Measurements from ENCODE around the gene ADGRV1.
"Not testable (repeated sequence)": the region's sequence is repeated elsewhere in the genome, so short reads cannot be mapped to it uniquely, and the experiment has no call there.

ADGRV1 gene

GRCh38 chr5:90549729-90550275, 8.8 kb upstream of the ADGRV1 start:
- DNase-seq (ENCODE audit: low read depth in 2 of 2): no peak

- DNase-seq (ENCODE audit: low read depth in 2 of 2): no peak
These were observed 7.6 kb upstream of the ADGRV1 start for GRCh38 chr5:90550963-90551362.

- DNase-seq (ENCODE audit: low read depth in 2 of 2): no peak
These were observed 7.2 kb upstream of the ADGRV1 start for GRCh38 chr5:90551376-90551775.

- DNase-seq (ENCODE audit: low read depth in 2 of 2): no peak
These were observed 4.9 kb upstream of the ADGRV1 start for GRCh38 chr5:90553711-90554110.

GRCh38 chr5:90554358-90555006, 4.1 kb upstream of the ADGRV1 start:
- no peak for DNase-seq (ENCODE audit: low read depth in 2 of 2)

GRCh38 chr5:90555666-90556065, 2.9 kb upstream of the ADGRV1 start:
- DNase-seq (ENCODE audit: low read depth in 2 of 2): no peak

- no peak for DNase-seq (ENCODE audit: low read depth in 2 of 2)
These were observed 1.2 kb upstream of the ADGRV1 start for GRCh38 chr5:90557391-90557790.

- DNase-seq (ENCODE audit: low read depth in 2 of 2): no peak
These were observed 726 bp upstream of the ADGRV1 start for GRCh38 chr5:90557871-90558270.

- DNase-seq (ENCODE audit: low read depth in 2 of 2): no peak
These were observed 2.2 kb downstream of the ADGRV1 start for GRCh38 chr5:90560771-90561170.

- no peak for DNase-seq (ENCODE audit: low read depth in 2 of 2)
These were observed 3.2 kb downstream of the ADGRV1 start for GRCh38 chr5:90561766-90562165.

GRCh38 chr5:90562341-90562740, 3.7 kb downstream of the ADGRV1 start:
- no peak for DNase-seq (ENCODE audit: low read depth in 2 of 2)

GRCh38 chr5:90563108-90563507, 4.5 kb downstream of the ADGRV1 start:
- no peak for DNase-seq (ENCODE audit: low read depth in 2 of 2)

GRCh38 chr5:90565491-90565890, 6.9 kb downstream of the ADGRV1 start:
- DNase-seq (ENCODE audit: low read depth in 2 of 2): no peak

GRCh38 chr5:90569084-90569483, 10.5 kb downstream of the ADGRV1 start:
- no peak for DNase-seq (ENCODE audit: low read depth in 2 of 2)

- DNase-seq (ENCODE audit: low read depth in 2 of 2): no peak
These were observed 11.4 kb downstream of the ADGRV1 start for GRCh38 chr5:90570034-90570433.

- no peak for DNase-seq (ENCODE audit: low read depth in 2 of 2)
These were observed 12.7 kb downstream of the ADGRV1 start for GRCh38 chr5:90571147-90571773.

- no peak for DNase-seq (ENCODE audit: low read depth in 2 of 2)
These were observed 17.1 kb downstream of the ADGRV1 start for GRCh38 chr5:90575712-90576111.

GRCh38 chr5:90576566-90576965, 18.0 kb downstream of the ADGRV1 start:
- not testable (repeated sequence) for DNase-seq (ENCODE audit: low read depth in 2 of 2)

GRCh38 chr5:90579905-90580304, 21.3 kb downstream of the ADGRV1 start:
- not testable (repeated sequence) for DNase-seq (ENCODE audit: low read depth in 2 of 2)

GRCh38 chr5:90581956-90582355, 23.4 kb downstream of the ADGRV1 start:
- no peak for DNase-seq (ENCODE audit: low read depth in 2 of 2)

GRCh38 chr5:90585337-90585986, 26.9 kb downstream of the ADGRV1 start:
- no peak for DNase-seq (ENCODE audit: low read depth in 2 of 2)

- no peak for DNase-seq (ENCODE audit: low read depth in 2 of 2)
These were observed 27.9 kb downstream of the ADGRV1 start for GRCh38 chr5:90586469-90586868.

GRCh38 chr5:90590170-90590569, 31.6 kb downstream of the ADGRV1 start:
- DNase-seq (ENCODE audit: low read depth in 2 of 2): no peak
